T-helper 1 cell (primary cell): ENCODE data around the gene M6PR.
A peak's percentile ranks its signal among the peaks of the same experiment; 100 is the strongest.

Source experiments
- DNase-seq, 5 donors: peaks; one replicate each; pipeline ENCODE4 v3.0.0-alpha.2; 2012 to 2020
- total RNA-seq, 4 donors: gene quantifications; one replicate each; lab custom pipeline; 2026; lab: John Stamatoyannopoulos, UW

Gene M6PR
- 58.7 to 135 (median 97.2) reads per million in 4 donors for total RNA-seq

GRCh38 chr12:8949342-8950220, at the start of gene M6PR:
M6PR (minus strand) TSS chr12:8949645; CDS start chr12:8946404, 3,241 bp downstream.
- peak; percentile 74 to 95 (median 85) for DNase-seq

GRCh38 chr12:8996682-8997405, 47.4 kb upstream of the M6PR start:
- DNase-seq, result peak in 1 of 5 donors; percentile 68

- DNase-seq, result no peak
These were observed 45.8 kb upstream of the M6PR start for GRCh38 chr12:8995021-8995775.

GRCh38 chr12:8993827-8994226, 44.4 kb upstream of the M6PR start:
- DNase-seq, result no peak

GRCh38 chr12:8991371-8992345, 42.2 kb upstream of the M6PR start:
- DNase-seq, result no peak

GRCh38 chr12:8989413-8989812, 40.0 kb upstream of the M6PR start, which contains the start of gene KLRG1:
KLRG1 (plus strand) TSS chr12:8989546; CDS start chr12:8989636, 90 bp downstream.
- peak in 1 of 5 donors; percentile 9 for DNase-seq

- peak in 1 of 5 donors; percentile 5 for DNase-seq
These were observed 38.2 kb upstream of the M6PR start for GRCh38 chr12:8987685-8988084.

- no peak for DNase-seq
These were observed 37.7 kb upstream of the M6PR start for GRCh38 chr12:8987163-8987562.

GRCh38 chr12:8985213-8985754, 35.8 kb upstream of the M6PR start:
- no peak for DNase-seq

- DNase-seq, result no peak
These were observed 30.7 kb upstream of the M6PR start for GRCh38 chr12:8980137-8980536.

GRCh38 chr12:8970432-8970831, 21.0 kb upstream of the M6PR start:
- no peak for DNase-seq

GRCh38 chr12:8969861-8970411, 20.5 kb upstream of the M6PR start:
- DNase-seq, result no peak

- DNase-seq, result no peak
These were observed 19.3 kb upstream of the M6PR start for GRCh38 chr12:8968761-8969160.

- no peak for DNase-seq
These were observed 10.7 kb upstream of the M6PR start for GRCh38 chr12:8960176-8960575.

- no peak for DNase-seq
These were observed 8.6 kb upstream of the M6PR start for GRCh38 chr12:8958066-8958465.

GRCh38 chr12:8957561-8957960, 8.1 kb upstream of the M6PR start:
- DNase-seq, result no peak

GRCh38 chr12:8956772-8957171, 7.3 kb upstream of the M6PR start:
- DNase-seq, result no peak

- no peak for DNase-seq
These were observed 6.6 kb upstream of the M6PR start for GRCh38 chr12:8956073-8956472.

- DNase-seq, result peak; percentile 32 to 52 (median 45)
These were observed 4.4 kb upstream of the M6PR start for GRCh38 chr12:8953773-8954402.

GRCh38 chr12:8951744-8952143, 2.3 kb upstream of the M6PR start:
- DNase-seq, result peak in 2 of 5 donors; percentile 17 to 43
